HepG2 (cell line): ENCODE measurements around the gene GLB1L3. TPM values are rescaled to one million over a fixed set of nuclear protein-coding genes. Genes with fewer than 3 reads are reported as not detected.
A peak's percentile ranks its signal among the peaks of the same experiment; 100 is the strongest.

Experiments
- HHEX ChIP-seq: IDR thresholded peaks from 2 replicates; pipeline ENCODE4 v1.6.1; 2016; ENCODE audit warnings: control low read depth
- KLF16 ChIP-seq, 2 experiments: sonication (generic) in 1 of 2; formaldehyde crosslinking in 1 of 2; IDR thresholded peaks; 2 replicates each; pipeline versions ENCODE4 v1.6.1 to v1.8.0; 2016 to 2023; ENCODE audit warnings: missing genetic modification reagents in 2 of 2, missing compliant biosample characterization in 1 of 2
- KMT2A ChIP-seq: sonication (generic); formaldehyde crosslinking; IDR thresholded peaks from 2 replicates; pipeline ENCODE4 v1.4.0; 2020; ENCODE audit warnings: missing genetic modification reagents
- LCORL ChIP-seq, 2 experiments: fragments of 450-650 bp in 1 of 2; sonication (generic) in 1 of 2; formaldehyde crosslinking in 1 of 2; IDR thresholded peaks; 2 replicates each; pipeline versions ENCODE4 v1.5.0 to v1.6.1; 2017 to 2020; ENCODE audit warnings: antibody characterized with exemption in 1 of 2, missing genetic modification reagents in 1 of 2
- PAX8 ChIP-seq: sonication (generic); formaldehyde crosslinking; IDR thresholded peaks from 2 replicates; pipeline ENCODE4 v1.8.0; 2022; ENCODE audit warnings: mild to moderate bottlenecking, missing genetic modification reagents, borderline replicate concordance
- PHF5A ChIP-seq: IDR thresholded peaks from one replicate; pipeline ENCODE4 v1.6.1; 2018; ENCODE audit warnings: low read depth, missing genetic modification reagents; ENCODE audit not compliant: unreplicated experiment
- THAP11 ChIP-seq: IDR thresholded peaks from 2 replicates; pipeline ENCODE4 v1.6.1; 2016; ENCODE audit warnings: missing biosample characterization, missing genetic modification reagents
- XRCC5 ChIP-seq: fragments of 200-400 bp; formaldehyde crosslinking; optimal IDR thresholded peaks from 2 replicates; pipeline ENCODE3; 2017; ENCODE audit warnings: mild to moderate bottlenecking, low read length
- ZKSCAN5 ChIP-seq: sonication (generic); formaldehyde crosslinking; IDR thresholded peaks from 2 replicates; pipeline ENCODE4 v1.5.1; 2020; ENCODE audit warnings: mild to moderate bottlenecking, missing genetic modification reagents
- ZNF543 ChIP-seq: sonication (generic); formaldehyde crosslinking; IDR thresholded peaks from 2 replicates; pipeline ENCODE4 v1.4.0; 2020; ENCODE audit warnings: mild to moderate bottlenecking, missing genetic modification reagents
- ZNF703 ChIP-seq: sonication (generic); formaldehyde crosslinking; IDR thresholded peaks from 2 replicates; pipeline ENCODE4 v1.5.1; 2020; ENCODE audit warnings: missing genetic modification reagents, mild to moderate bottlenecking, moderate library complexity, borderline replicate concordance
- ZNF720 ChIP-seq: sonication (generic); formaldehyde crosslinking; IDR thresholded peaks from 2 replicates; pipeline ENCODE4 v1.4.0; 2020; ENCODE audit warnings: missing genetic modification reagents
- ZNF75D ChIP-seq: sonication (generic); formaldehyde crosslinking; IDR thresholded peaks from 2 replicates; pipeline ENCODE4 v1.8.1; 2023; ENCODE audit warnings: missing genetic modification reagents, mild to moderate bottlenecking, borderline replicate concordance
- polyA plus RNA-seq, 8 experiments: library from polyadenylated mRNA; depleted of rRNA in 3 of 8; stranded (reverse) in 7 of 8; unstranded in 1 of 8; fragments of >200 nt; fragmentation: Illumina TruSeq in 4 of 8; extraction: Trizol in 4 of 8; gene quantifications; 2 replicates each; pipeline versions ENCODE4 v1.2.1 to v1.2.3, GENCODE V29; 2011 to 2016; ENCODE audit warnings: low read depth in 4 of 8, missing spikeins in 1 of 8, mixed read lengths in 1 of 8; ENCODE audit not compliant: insufficient read depth in 1 of 8
- total RNA-seq, 5 experiments: library from RNA; depleted of rRNA; stranded (reverse); fragments of >200 nt; fragmentation: Illumina TruSeq; extraction: Trizol; gene quantifications; 2 replicates each; pipeline ENCODE4 v1.2.3, GENCODE V29; 2016; ENCODE audit warnings: low read depth in 1 of 5
- TF ChIP-seq, protein P1 (sequence below): sonication (generic); IDR thresholded peaks from 2 replicates; pipeline ENCODE4 v1.6.1; 2016; ENCODE audit warnings: low read depth, borderline replicate concordance
- TF ChIP-seq, protein P2 (sequence below): IDR thresholded peaks from 2 replicates; pipeline ENCODE4 v1.6.1; 2016
- TF ChIP-seq, protein P3 (sequence below): sonication (generic); formaldehyde crosslinking; IDR thresholded peaks from 2 replicates; pipeline ENCODE4 v1.4.0; 2020; ENCODE audit warnings: missing genetic modification reagents, borderline replicate concordance
- TF ChIP-seq, protein P4 (sequence below): IDR thresholded peaks from 2 replicates; pipeline ENCODE4 v1.6.1; 2016; ENCODE audit warnings: control low read depth
- TF ChIP-seq, protein P5 (sequence below): conservative IDR thresholded peaks from 2 replicates; pipeline ENCODE4 v1.6.1; 2018; ENCODE audit warnings: missing genetic modification reagents

Gene GLB1L3
- total and polyA plus RNA-seq, 2 of the 13 experiments (the other 11 are each of a cell fraction or from before 2014, with no cell fraction given): not detected

DNA sequence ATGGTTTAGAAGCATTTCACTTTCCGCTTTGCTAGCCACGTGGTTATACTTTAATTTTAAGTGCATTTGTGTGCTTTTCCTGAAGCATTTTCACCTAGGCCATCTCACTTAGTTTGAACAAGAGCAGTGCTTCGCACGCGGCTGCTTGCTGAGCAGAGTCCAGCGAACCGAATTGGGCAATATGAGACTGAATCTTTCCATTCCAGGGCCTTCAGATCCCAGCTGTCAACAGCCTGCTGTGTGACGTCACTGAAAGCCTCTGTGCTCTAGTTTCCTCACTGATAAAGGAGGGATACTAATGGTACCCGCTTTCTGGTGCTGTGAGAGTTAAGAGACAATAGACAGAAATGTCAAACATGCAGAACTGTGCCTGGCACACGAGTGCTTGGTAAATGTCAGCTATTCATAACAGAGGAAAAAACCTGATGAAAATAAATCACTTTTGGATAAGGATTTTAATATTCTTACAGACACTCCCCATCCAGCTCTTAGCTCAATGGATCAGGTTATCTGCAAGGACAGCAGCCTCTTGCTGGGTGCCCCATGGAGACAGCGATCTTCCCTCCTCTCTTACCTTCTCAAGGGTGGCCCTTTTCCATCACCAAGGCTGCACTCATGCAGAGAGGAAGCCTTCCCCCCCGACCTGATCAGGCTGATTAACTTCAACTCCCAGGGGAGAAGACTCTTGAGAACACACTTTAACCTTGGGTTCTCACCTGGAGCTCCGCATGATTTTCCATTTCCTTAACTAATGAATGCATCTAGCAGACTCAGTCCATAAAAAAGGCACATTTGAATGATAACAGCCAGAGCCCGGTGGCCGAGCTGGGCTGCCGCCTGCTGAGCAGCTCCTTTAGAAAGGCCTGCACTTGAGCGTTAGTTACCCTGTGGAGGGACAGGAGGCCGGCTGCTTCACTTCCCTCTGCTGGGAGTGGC, 3.5 kb upstream of the GLB1L3 start (continued):
- no peak for TF ChIP-seq ZNF543 (CRISPR knock-in tag)
- TF ChIP-seq THAP11 (CRISPR knock-in tag): peak; percentile 56
- TF ChIP-seq ZNF75D (CRISPR knock-in tag): no peak
- TF ChIP-seq HHEX (CRISPR knock-in tag): peak; percentile 75; the same call in 1 of the 2 replicates
- TF ChIP-seq KLF16 (CRISPR knock-in tag; IDR thresholded peaks at IDR 0.05): peak in 1 of 2 experiments; percentile 60; a peak in 1 of 4 replicates
- no peak for TF ChIP-seq ZNF703 (CRISPR knock-in tag)
- TF ChIP-seq, protein P1, sequence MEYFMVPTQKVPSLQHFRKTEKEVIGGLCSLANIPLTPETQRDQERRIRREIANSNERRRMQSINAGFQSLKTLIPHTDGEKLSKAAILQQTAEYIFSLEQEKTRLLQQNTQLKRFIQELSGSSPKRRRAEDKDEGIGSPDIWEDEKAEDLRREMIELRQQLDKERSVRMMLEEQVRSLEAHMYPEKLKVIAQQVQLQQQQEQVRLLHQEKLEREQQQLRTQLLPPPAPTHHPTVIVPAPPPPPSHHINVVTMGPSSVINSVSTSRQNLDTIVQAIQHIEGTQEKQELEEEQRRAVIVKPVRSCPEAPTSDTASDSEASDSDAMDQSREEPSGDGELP: peak; percentile 82
- TF ChIP-seq PHF5A (CRISPR knock-in tag): no peak
- TF ChIP-seq, protein P2, sequence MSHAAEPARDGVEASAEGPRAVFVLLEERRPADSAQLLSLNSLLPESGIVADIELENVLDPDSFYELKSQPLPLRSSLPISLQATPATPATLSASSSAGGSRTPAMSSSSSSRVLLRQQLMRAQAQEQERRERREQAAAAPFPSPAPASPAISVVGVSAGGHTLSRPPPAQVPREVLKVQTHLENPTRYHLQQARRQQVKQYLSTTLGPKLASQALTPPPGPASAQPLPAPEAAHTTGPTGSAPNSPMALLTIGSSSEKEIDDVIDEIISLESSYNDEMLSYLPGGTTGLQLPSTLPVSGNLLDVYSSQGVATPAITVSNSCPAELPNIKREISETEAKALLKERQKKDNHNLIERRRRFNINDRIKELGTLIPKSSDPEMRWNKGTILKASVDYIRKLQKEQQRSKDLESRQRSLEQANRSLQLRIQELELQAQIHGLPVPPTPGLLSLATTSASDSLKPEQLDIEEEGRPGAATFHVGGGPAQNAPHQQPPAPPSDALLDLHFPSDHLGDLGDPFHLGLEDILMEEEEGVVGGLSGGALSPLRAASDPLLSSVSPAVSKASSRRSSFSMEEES: no peak
- TF ChIP-seq, protein P3, sequence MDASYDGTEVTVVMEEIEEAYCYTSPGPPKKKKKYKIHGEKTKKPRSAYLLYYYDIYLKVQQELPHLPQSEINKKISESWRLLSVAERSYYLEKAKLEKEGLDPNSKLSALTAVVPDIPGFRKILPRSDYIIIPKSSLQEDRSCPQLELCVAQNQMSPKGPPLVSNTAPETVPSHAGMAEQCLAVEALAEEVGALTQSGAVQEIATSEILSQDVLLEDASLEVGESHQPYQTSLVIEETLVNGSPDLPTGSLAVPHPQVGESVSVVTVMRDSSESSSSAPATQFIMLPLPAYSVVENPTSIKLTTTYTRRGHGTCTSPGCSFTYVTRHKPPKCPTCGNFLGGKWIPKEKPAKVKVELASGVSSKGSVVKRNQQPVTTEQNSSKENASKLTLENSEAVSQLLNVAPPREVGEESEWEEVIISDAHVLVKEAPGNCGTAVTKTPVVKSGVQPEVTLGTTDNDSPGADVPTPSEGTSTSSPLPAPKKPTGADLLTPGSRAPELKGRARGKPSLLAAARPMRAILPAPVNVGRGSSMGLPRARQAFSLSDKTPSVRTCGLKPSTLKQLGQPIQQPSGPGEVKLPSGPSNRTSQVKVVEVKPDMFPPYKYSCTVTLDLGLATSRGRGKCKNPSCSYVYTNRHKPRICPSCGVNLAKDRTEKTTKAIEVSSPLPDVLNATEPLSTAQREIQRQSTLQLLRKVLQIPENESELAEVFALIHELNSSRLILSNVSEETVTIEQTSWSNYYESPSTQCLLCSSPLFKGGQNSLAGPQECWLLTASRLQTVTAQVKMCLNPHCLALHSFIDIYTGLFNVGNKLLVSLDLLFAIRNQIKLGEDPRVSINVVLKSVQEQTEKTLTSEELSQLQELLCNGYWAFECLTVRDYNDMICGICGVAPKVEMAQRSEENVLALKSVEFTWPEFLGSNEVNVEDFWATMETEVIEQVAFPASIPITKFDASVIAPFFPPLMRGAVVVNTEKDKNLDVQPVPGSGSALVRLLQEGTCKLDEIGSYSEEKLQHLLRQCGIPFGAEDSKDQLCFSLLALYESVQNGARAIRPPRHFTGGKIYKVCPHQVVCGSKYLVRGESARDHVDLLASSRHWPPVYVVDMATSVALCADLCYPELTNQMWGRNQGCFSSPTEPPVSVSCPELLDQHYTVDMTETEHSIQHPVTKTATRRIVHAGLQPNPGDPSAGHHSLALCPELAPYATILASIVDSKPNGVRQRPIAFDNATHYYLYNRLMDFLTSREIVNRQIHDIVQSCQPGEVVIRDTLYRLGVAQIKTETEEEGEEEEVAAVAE (CRISPR knock-in tag): peak; percentile 40; the same call in 1 of the 2 replicates
- no peak; the same call in 1 of the 2 replicates for TF ChIP-seq KMT2A (CRISPR knock-in tag)
- TF ChIP-seq, protein P4, sequence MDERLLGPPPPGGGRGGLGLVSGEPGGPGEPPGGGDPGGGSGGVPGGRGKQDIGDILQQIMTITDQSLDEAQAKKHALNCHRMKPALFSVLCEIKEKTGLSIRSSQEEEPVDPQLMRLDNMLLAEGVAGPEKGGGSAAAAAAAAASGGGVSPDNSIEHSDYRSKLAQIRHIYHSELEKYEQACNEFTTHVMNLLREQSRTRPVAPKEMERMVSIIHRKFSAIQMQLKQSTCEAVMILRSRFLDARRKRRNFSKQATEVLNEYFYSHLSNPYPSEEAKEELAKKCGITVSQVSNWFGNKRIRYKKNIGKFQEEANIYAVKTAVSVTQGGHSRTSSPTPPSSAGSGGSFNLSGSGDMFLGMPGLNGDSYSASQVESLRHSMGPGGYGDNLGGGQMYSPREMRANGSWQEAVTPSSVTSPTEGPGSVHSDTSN (CRISPR knock-in tag): no peak
- TF ChIP-seq ZNF720: no peak
- no peak for TF ChIP-seq LCORL (IDR thresholded peaks at IDR 0.05)
- peak; percentile 71 for TF ChIP-seq LCORL (CRISPR knock-in tag; IDR thresholded peaks at IDR 0.05)
- TF ChIP-seq XRCC5: peak; percentile 13
- TF ChIP-seq, protein P5, sequence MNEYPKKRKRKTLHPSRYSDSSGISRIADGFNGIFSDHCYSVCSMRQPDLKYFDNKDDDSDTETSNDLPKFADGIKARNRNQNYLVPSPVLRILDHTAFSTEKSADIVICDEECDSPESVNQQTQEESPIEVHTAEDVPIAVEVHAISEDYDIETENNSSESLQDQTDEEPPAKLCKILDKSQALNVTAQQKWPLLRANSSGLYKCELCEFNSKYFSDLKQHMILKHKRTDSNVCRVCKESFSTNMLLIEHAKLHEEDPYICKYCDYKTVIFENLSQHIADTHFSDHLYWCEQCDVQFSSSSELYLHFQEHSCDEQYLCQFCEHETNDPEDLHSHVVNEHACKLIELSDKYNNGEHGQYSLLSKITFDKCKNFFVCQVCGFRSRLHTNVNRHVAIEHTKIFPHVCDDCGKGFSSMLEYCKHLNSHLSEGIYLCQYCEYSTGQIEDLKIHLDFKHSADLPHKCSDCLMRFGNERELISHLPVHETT (CRISPR knock-in tag): no peak
- no peak for TF ChIP-seq ZKSCAN5 (CRISPR knock-in tag)
- no peak for TF ChIP-seq PAX8 (CRISPR knock-in tag)
